GM23248 (cell line): ENCODE results near the gene BUB1B. TPM values are rescaled to one million over a fixed set of nuclear protein-coding genes. Genes with fewer than 3 reads are reported as not detected.

Experiments
- DNase-seq: peaks from one replicate; pipeline ENCODE4 v3.0.0-alpha.2; 2015
- H2AFZ ChIP-seq: fragments of 200-600 bp; sonication (generic); 2 replicates; pipeline ENCODE4 v1.6.1; 2016; ENCODE audit warnings: antibody characterized with exemption
- H3F3A ChIP-seq: fragments of 200-600 bp; sonication (generic); 2 replicates; pipeline ENCODE4 v1.6.1; 2016; ENCODE audit warnings: mild to moderate bottlenecking, antibody characterized with exemption, mixed run types; ENCODE audit not compliant: insufficient read depth
- H3K27ac ChIP-seq: fragments of 200-600 bp; sonication (generic); 2 replicates; pipeline ENCODE4 v1.5.1; 2016; ENCODE audit warnings: mild to moderate bottlenecking
- H3K27me3 ChIP-seq: fragments of 200-600 bp; sonication (generic); replicated peaks from 2 replicates; pipeline ENCODE4 v1.6.1; 2016; ENCODE audit warnings: mild to moderate bottlenecking; ENCODE audit not compliant: insufficient read depth
- H3K36me3 ChIP-seq: fragments of 200-600 bp; sonication (generic); 2 replicates; pipeline ENCODE4 v1.6.1; 2016; ENCODE audit warnings: low read depth, mild to moderate bottlenecking
- H3K4me1 ChIP-seq: fragments of 200-600 bp; sonication (generic); 2 replicates; pipeline ENCODE4 v1.6.1; 2016; ENCODE audit warnings: mild to moderate bottlenecking; ENCODE audit not compliant: insufficient read depth
- H3K4me2 ChIP-seq: fragments of 200-600 bp; sonication (generic); one replicate; pipeline ENCODE4 v1.6.1; 2016; ENCODE audit warnings: mild to moderate bottlenecking; ENCODE audit not compliant: unreplicated experiment
- H3K4me3 ChIP-seq: fragments of 200-600 bp; sonication (generic); 2 replicates; pipeline ENCODE4 v1.5.1; 2016; ENCODE audit warnings: mild to moderate bottlenecking
- H3K79me2 ChIP-seq: fragments of 200-600 bp; sonication (generic); 2 replicates; pipeline ENCODE4 v1.6.1; 2016; ENCODE audit warnings: mild to moderate bottlenecking; ENCODE audit not compliant: insufficient read depth
- H3K9ac ChIP-seq: fragments of 200-600 bp; sonication (generic); 2 replicates; pipeline ENCODE4 v1.6.1; 2016; ENCODE audit warnings: mild to moderate bottlenecking
- H3K9me2 ChIP-seq: fragments of 200-600 bp; sonication (generic); 2 replicates; pipeline ENCODE4 v1.6.1; 2016; ENCODE audit warnings: mixed run types, mild to moderate bottlenecking, moderate library complexity; ENCODE audit not compliant: insufficient read depth
- H3K9me3 ChIP-seq: fragments of 200-600 bp; sonication (generic); one replicate; pipeline ENCODE4 v1.6.1; 2017; ENCODE audit warnings: low read depth
- H4K20me1 ChIP-seq: fragments of 200-600 bp; sonication (generic); 2 replicates; pipeline ENCODE4 v1.6.0; 2016; ENCODE audit not compliant: insufficient read depth
- EZH2 ChIP-seq: fragments of 200-600 bp; sonication (generic); IDR thresholded peaks from 2 replicates; pipeline ENCODE4 v1.6.1; 2018; ENCODE audit warnings: antibody characterized with exemption, mild to moderate bottlenecking; ENCODE audit not compliant: insufficient read depth, poor library complexity, severe bottlenecking
- EZH2phosphoT487 ChIP-seq: fragments of 200-600 bp; sonication (generic); IDR thresholded peaks from 2 replicates; pipeline ENCODE4 v1.6.1; 2018; ENCODE audit warnings: antibody characterized with exemption, moderate library complexity, mild to moderate bottlenecking, low read depth; ENCODE audit not compliant: insufficient read depth
- WGBS, 2 experiments: methylation state at CpG; one replicate each; pipeline ENCODE4 v1.1.6; 2015 to 2017; ENCODE audit warnings: low lambda C conversion rate in 2 of 2, low coverage in 1 of 2; ENCODE audit errors: missing lambda C conversion rate in 2 of 2; 5-methylcytosine and 5-hydroxymethylcytosine counted together
- in situ Hi-C: fragments of 300-500 bp; cut with MboI; formaldehyde crosslinking; loops from 2 replicates; pipeline ENCODE4 v1.15.0; 2020
- polyA plus RNA-seq: library from polyadenylated mRNA; unstranded; fragments of >200 nt; fragmentation: Nextera tagmentation; extraction: Ambion mirVana; gene quantifications from 2 replicates; pipeline ENCODE4 v1.2.1, GENCODE V29; 2016
- total RNA-seq: library from RNA; depleted of rRNA; stranded (reverse); fragments of >200 nt; shearing (Covaris generic); gene quantifications from 2 replicates; pipeline ENCODE4 v1.2.3, GENCODE V29; 2014

Gene BUB1B
- total and polyA plus RNA-seq, 2 experiments from 2014 or later: 9.4 to 10.2 TPM

DNA sequence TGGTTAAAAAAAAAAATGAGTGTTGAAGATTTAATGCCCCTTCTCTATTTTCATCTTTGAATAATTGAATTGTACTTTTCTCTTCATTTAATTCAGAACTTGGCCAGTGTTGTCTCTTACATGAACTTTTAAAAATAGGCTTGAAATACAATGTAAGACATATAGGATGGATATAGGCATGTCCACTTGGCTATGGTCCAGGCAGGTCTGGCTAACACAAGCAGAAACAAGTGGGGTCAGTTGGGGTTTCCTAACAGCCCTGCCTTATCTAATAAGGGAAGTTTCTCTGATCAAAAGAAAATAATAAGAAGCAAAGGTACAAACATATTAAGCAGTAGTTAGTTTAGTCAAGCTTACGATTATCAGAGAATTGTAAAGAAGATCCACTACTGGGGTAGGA is 58.9 kb downstream of the BUB1B start:
- 100% methylated on average over 1 of the region's 1 CpG for WGBS, 2 experiments
- Histone ChIP-seq H4K20me1 (no peaks in the 10 kb centered on the region), H3K36me3 (no peaks in the 10 kb centered on the region), H3K27me3 (no peaks in the 10 kb centered on the region), H2AFZ (no peak overlapping the region), H3K27ac (no peak overlapping the region), H3K4me3 (no peak overlapping the region), H3F3A (no peaks in the 10 kb centered on the region), H3K79me2 (no peaks in the 10 kb centered on the region), H3K4me1 (no peaks in the 10 kb centered on the region), H3K9ac (no peak overlapping the region), H3K9me3 (no peaks in the 10 kb centered on the region), H3K4me2 (no peak overlapping the region), H3K9me2 (no peaks in the 10 kb centered on the region)
- DNase-seq: no peak
- TF ChIP-seq EZH2phosphoT487 (no peak), EZH2 (no peak)
- in situ Hi-C loops: loop anchor here (10.0 kb wide), 1 partner anchor 175 kb away; no protein-coding TSS in a partner anchor

DNA sequence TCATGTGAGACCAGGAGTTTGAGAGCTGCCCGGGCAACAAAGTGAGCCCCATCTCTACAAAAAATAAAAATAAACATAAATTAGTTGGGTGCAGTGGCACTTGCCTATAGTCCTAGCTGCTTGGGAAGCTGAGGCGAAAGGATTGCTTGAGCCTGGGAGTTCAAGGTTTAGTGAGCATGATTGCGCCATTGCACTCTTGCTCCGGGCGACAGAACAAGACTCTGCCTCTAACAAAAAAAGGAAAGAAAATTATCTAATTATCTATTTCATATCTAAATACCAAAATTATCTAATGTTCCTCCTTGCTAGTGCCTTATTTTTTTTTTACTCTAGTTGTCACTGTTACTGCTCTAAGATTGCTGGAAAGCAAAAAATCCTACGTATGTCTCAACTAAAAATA is 61.3 kb downstream of the BUB1B start:
- H3K4me2 ChIP-seq: no peak overlapping the region
- H3K36me3 ChIP-seq: no peaks in the 10 kb centered on the region
- H3K27me3 ChIP-seq: no peaks in the 10 kb centered on the region
- no peaks in the 10 kb centered on the region for H3K79me2 ChIP-seq
- no peak overlapping the region for H3K9ac ChIP-seq
- no peak overlapping the region for H3K27ac ChIP-seq
- in situ Hi-C loops: no loop called here
- H4K20me1 ChIP-seq: no peaks in the 10 kb centered on the region
- no peaks in the 10 kb centered on the region for H3F3A ChIP-seq
- DNase-seq: no peak
- H3K4me3 ChIP-seq: no peak overlapping the region
- H2AFZ ChIP-seq: no peak overlapping the region
- 96 to 97% methylated on average over 6 of the region's 6 CpGs for WGBS, 2 experiments
- H3K4me1 ChIP-seq: no peaks in the 10 kb centered on the region
- no peaks in the 10 kb centered on the region for H3K9me3 ChIP-seq
- no peak for TF ChIP-seq EZH2phosphoT487
- no peak for TF ChIP-seq EZH2
- no peaks in the 10 kb centered on the region for H3K9me2 ChIP-seq

- in situ Hi-C loops: no loop called here
- H3K4me3 ChIP-seq: no peak overlapping the region
Measured at GRCh38 chr15:40226736-40227135, 65.9 kb downstream of the BUB1B start.

GRCh38 chr15:40229316-40229715 is 68.4 kb downstream of the BUB1B start:
- no peak overlapping the region for H3K4me2 ChIP-seq
- no peaks in the 10 kb centered on the region for H3F3A ChIP-seq
- H2AFZ ChIP-seq: no peak overlapping the region
- no peaks in the 10 kb centered on the region for H3K9me3 ChIP-seq
- no peaks in the 10 kb centered on the region for H3K36me3 ChIP-seq
- H3K27me3 ChIP-seq: no peaks in the 10 kb centered on the region
- TF ChIP-seq EZH2: no peak
- no peak for TF ChIP-seq EZH2phosphoT487
- H3K79me2 ChIP-seq: no peaks in the 10 kb centered on the region
- H3K9me2 ChIP-seq: no peaks in the 10 kb centered on the region
- H3K4me3 ChIP-seq: no peak overlapping the region
- no peaks in the 10 kb centered on the region for H4K20me1 ChIP-seq
- H3K27ac ChIP-seq: no peak overlapping the region
- no peak overlapping the region for H3K9ac ChIP-seq
- H3K4me1 ChIP-seq: no peaks in the 10 kb centered on the region
- 99% methylated on average over 5 of the region's 5 CpGs for WGBS, 2 experiments
- DNase-seq: no peak
- in situ Hi-C loops: no loop called here

More at GRCh38 chr15:40226736-40227135, 65.9 kb downstream of the BUB1B start:
- DNase-seq: no peak
- H3K36me3 ChIP-seq: no peaks in the 10 kb centered on the region
- H3F3A ChIP-seq: no peaks in the 10 kb centered on the region
- TF ChIP-seq EZH2 (no peak), EZH2phosphoT487 (no peak)
- no peaks in the 10 kb centered on the region for H3K27me3 ChIP-seq
- H3K9ac ChIP-seq: no peak overlapping the region
- H4K20me1 ChIP-seq: no peaks in the 10 kb centered on the region
- H3K27ac ChIP-seq: no peak overlapping the region
- H2AFZ ChIP-seq: no peak overlapping the region
- no peaks in the 10 kb centered on the region for H3K79me2 ChIP-seq
- H3K4me2 ChIP-seq: no peak overlapping the region
- no peaks in the 10 kb centered on the region for H3K9me3 ChIP-seq
- H3K4me1 ChIP-seq: no peaks in the 10 kb centered on the region
- no peaks in the 10 kb centered on the region for H3K9me2 ChIP-seq

DNA sequence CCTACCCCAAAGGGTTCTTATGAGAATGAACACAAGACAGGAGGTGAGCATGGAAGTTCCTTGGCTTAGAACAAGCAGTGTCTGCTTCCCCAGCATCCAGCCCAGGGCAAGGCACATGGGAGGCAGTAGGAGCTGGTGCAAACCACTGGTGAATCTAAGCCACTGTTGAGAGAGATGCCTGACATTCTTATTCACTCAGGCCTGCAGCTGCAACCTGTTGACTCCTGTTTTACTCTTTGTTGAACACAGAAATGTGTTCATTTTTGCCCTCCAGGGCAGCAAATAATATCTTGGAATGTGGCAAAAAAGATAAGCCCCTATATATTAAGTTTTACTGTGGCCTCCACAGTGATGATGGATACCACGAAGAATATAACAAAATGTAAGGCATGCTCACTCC is 69.1 kb downstream of the BUB1B start:
- Histone ChIP-seq H3F3A (no peaks in the 10 kb centered on the region), H3K9ac (no peak overlapping the region), H4K20me1 (no peaks in the 10 kb centered on the region), H3K27ac (no peak overlapping the region), H3K27me3 (no peaks in the 10 kb centered on the region), H3K79me2 (no peaks in the 10 kb centered on the region), H3K36me3 (no peaks in the 10 kb centered on the region), H3K4me3 (no peak overlapping the region), H3K4me2 (no peak overlapping the region), H3K9me3 (no peaks in the 10 kb centered on the region), H2AFZ (no peak overlapping the region), H3K9me2 (no peaks in the 10 kb centered on the region), H3K4me1 (no peaks in the 10 kb centered on the region)
- in situ Hi-C loops: no loop called here
- no peak for DNase-seq
- TF ChIP-seq EZH2phosphoT487 (no peak), EZH2 (no peak)
- 66 to 73% methylated on average over 1 of the region's 1 CpG for WGBS, 2 experiments
